Lung (tissue), 12 donors: ENCODE measurements around the gene CYYR1. TPM values are rescaled to one million over a fixed set of nuclear protein-coding genes. Genes with fewer than 3 reads are reported as not detected.

Experiments
- ATAC-seq: fragments of 200-7000 bp; cut with Tn5 transposase; one replicate; pipeline ENCODE4 v1.9.1; 2020; ENCODE audit warnings: moderate number of reproducible peaks; ENCODE audit not compliant: insufficient read depth, low FRiP score
- DNase-seq, 3 donors: peaks; one replicate each; pipeline ENCODE4 v3.0.0-alpha.2; 2013 to 2017
- H3K27ac ChIP-seq, 2 donors: one replicate each; pipeline ENCODE4 v1.5.1; 2013; ENCODE audit warnings: mild to moderate bottlenecking in 2 of 2, moderate library complexity in 2 of 2, control low read depth in 1 of 2, inconsistent platforms in 1 of 2, low read depth in 1 of 2, low read length in 1 of 2
- H3K27me3 ChIP-seq, 3 donors: one replicate each; pipeline ENCODE4 v1.5.1; 2013; ENCODE audit warnings: low read length in 2 of 3; ENCODE audit not compliant: control insufficient read depth in 3 of 3, insufficient read depth in 3 of 3
- H3K36me3 ChIP-seq, 4 donors: one replicate each; pipeline ENCODE4 v1.5.1; 2013; ENCODE audit warnings: low read length in 4 of 4, mild to moderate bottlenecking in 1 of 4, moderate library complexity in 1 of 4; ENCODE audit not compliant: control insufficient read depth in 4 of 4, insufficient read depth in 4 of 4
- H3K4me1 ChIP-seq, 5 donors: one replicate each; pipeline ENCODE4 v1.5.1; 2013; ENCODE audit warnings: low read length in 5 of 5, mild to moderate bottlenecking in 2 of 5, moderate library complexity in 1 of 5; ENCODE audit not compliant: control insufficient read depth in 5 of 5, insufficient read depth in 5 of 5
- H3K4me3 ChIP-seq: one replicate; pipeline ENCODE4 v1.5.1; 2013; ENCODE audit warnings: mild to moderate bottlenecking, control low read depth, moderate library complexity
- H3K9ac ChIP-seq, 2 donors: one replicate each; pipeline ENCODE4 v1.5.1; 2013; ENCODE audit warnings: low read length in 2 of 2, control low read depth in 1 of 2; ENCODE audit not compliant: insufficient read depth in 1 of 2
- H3K9me3 ChIP-seq, 4 donors: one replicate each; pipeline ENCODE4 v1.5.1; 2013; ENCODE audit warnings: low read length in 3 of 4, mild to moderate bottlenecking in 1 of 4, moderate library complexity in 1 of 4; ENCODE audit not compliant: control insufficient read depth in 4 of 4, insufficient read depth in 3 of 4
- WGBS, 2 donors: extraction: QIAGEN DNeasy Blood & Tissue Kit; methylation state at CpG; one replicate each; pipeline ENCODE4 v1.1.7; 2013; 5-methylcytosine and 5-hydroxymethylcytosine counted together
- polyA plus RNA-seq, 2 donors: library from polyadenylated mRNA; stranded (reverse); fragments of 200-250 nt; gene quantifications; one replicate each; pipeline ENCODE4 v1.2.1, GENCODE V29; 2013
- total RNA-seq, 2 donors: library from RNA; depleted of rRNA in 1 of 2; stranded (reverse); fragments of >200 nt in 1 of 2; gene quantifications; one replicate each; pipeline ENCODE4 v1.2.1, GENCODE V29; 2014 to 2021
- TF ChIP-seq, protein P1 (sequence below): IDR thresholded peaks from 2 replicates; pipeline ENCODE4 v1.5.1; 2012; ENCODE audit warnings: mild to moderate bottlenecking; ENCODE audit errors: control extremely low read depth, extremely low read depth
- donor health status: control.
- donor health status: control.
- donor health status: Bipolar disorder and iron deficiency.
- donor health status: healthy.
- donor health status: DM: yes; HTN: yes; CAD: no.

Gene CYYR1
- total and polyA plus RNA-seq, 4 donors: 9.9 to 38.3 (median 16.6) TPM

DNA sequence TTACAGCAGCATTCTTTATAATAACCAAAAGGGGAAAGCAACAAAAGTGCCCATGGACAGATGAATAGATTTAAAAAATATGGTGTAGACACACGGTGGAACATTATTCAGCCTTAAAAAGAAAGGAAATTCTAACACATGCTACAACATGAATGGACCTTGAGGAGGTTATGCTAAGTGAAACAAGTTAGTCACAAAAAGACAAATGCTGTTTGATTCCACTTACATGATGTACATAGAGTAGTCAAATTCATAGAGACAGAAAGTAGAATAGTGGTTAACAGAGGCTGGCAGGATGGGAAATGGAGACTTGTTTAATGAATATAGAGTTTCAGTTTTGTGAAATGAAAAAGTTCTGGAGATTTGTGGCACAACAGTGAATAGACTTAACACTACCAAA, 151.4 kb downstream of the CYYR1 start:
- no peak overlapping the region for H3K27ac ChIP-seq
- TF ChIP-seq, protein P1, sequence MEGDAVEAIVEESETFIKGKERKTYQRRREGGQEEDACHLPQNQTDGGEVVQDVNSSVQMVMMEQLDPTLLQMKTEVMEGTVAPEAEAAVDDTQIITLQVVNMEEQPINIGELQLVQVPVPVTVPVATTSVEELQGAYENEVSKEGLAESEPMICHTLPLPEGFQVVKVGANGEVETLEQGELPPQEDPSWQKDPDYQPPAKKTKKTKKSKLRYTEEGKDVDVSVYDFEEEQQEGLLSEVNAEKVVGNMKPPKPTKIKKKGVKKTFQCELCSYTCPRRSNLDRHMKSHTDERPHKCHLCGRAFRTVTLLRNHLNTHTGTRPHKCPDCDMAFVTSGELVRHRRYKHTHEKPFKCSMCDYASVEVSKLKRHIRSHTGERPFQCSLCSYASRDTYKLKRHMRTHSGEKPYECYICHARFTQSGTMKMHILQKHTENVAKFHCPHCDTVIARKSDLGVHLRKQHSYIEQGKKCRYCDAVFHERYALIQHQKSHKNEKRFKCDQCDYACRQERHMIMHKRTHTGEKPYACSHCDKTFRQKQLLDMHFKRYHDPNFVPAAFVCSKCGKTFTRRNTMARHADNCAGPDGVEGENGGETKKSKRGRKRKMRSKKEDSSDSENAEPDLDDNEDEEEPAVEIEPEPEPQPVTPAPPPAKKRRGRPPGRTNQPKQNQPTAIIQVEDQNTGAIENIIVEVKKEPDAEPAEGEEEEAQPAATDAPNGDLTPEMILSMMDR: no peak
- 88 to 93% methylated on average over 1 of the region's 1 CpG for WGBS, 2 donors
- ATAC-seq (no peak), DNase-seq (no peak)
- H3K4me3 ChIP-seq: no peak overlapping the region
- H3K9ac ChIP-seq: no peak overlapping the region
- no peaks in the 10 kb centered on the region for H3K36me3 ChIP-seq
- H3K9me3 ChIP-seq: no peaks in the 10 kb centered on the region
- no peaks in the 10 kb centered on the region for H3K4me1 ChIP-seq
- H3K27me3 ChIP-seq: no peaks in the 10 kb centered on the region
